Stimulated activated CD4-positive, alpha-beta T cell treated with anti-CD3 and anti-CD28 coated beads, Interleukin-2, amount 100 ng/mL, for 4 hours (primary cell): ENCODE data around the gene TSPAN1.
A peak's percentile ranks its signal among the peaks of the same experiment; 100 is the strongest.

Experiments used
- DNase-seq: peaks from one replicate; pipeline ENCODE4 v3.0.0-alpha.2; 2020; ENCODE audit warnings: low read depth

The TSPAN1 gene

GRCh38 chr1:46174448-46175231 is at the start of gene TSPAN1:
TSS of gene TSPAN1 (plus strand) at chr1:46175087. CDS start at chr1:46181108, 6,021 bp downstream.
- no peak for DNase-seq

- DNase-seq: no peak
Observed at GRCh38 chr1:46128344-46128743, 46.5 kb upstream of the TSPAN1 start.

GRCh38 chr1:46130121-46130520 is 44.8 kb upstream of the TSPAN1 start:
- DNase-seq: no peak

- no peak for DNase-seq
Observed at GRCh38 chr1:46130606-46131005, 44.3 kb upstream of the TSPAN1 start.

- DNase-seq: no peak
Observed at GRCh38 chr1:46131093-46131492, 43.8 kb upstream of the TSPAN1 start.

GRCh38 chr1:46131712-46132528 is 43.0 kb upstream of the TSPAN1 start:
- DNase-seq: no peak

- DNase-seq: peak; percentile 75
Observed at GRCh38 chr1:46132529-46133180, 42.2 kb upstream of the TSPAN1 start, which contains the start of gene PIK3R3. TSS of gene PIK3R3 (minus strand) at chr1:46132629. CDS start at chr1:46131952, 677 bp downstream.

GRCh38 chr1:46133181-46133658 is 41.7 kb upstream of the TSPAN1 start:
- no peak for DNase-seq

GRCh38 chr1:46133781-46134350 is 41.0 kb upstream of the TSPAN1 start:
- DNase-seq: no peak

- no peak for DNase-seq
Observed at GRCh38 chr1:46134660-46135331, 40.1 kb upstream of the TSPAN1 start.

- no peak for DNase-seq
Observed at GRCh38 chr1:46136711-46137110, 38.2 kb upstream of the TSPAN1 start.

GRCh38 chr1:46137916-46138315 is 37.0 kb upstream of the TSPAN1 start:
- no peak for DNase-seq

- DNase-seq: no peak
Observed at GRCh38 chr1:46148318-46148717, 26.6 kb upstream of the TSPAN1 start.

GRCh38 chr1:46150085-46150484 is 24.8 kb upstream of the TSPAN1 start:
- DNase-seq: no peak

GRCh38 chr1:46152016-46152415 is 22.9 kb upstream of the TSPAN1 start:
- no peak for DNase-seq

- DNase-seq: no peak
Observed at GRCh38 chr1:46153228-46153627, 21.7 kb upstream of the TSPAN1 start.

- DNase-seq: no peak
Observed at GRCh38 chr1:46153732-46154131, 21.2 kb upstream of the TSPAN1 start.

- DNase-seq: no peak
Observed at GRCh38 chr1:46157916-46158311, 17.0 kb upstream of the TSPAN1 start.

GRCh38 chr1:46158312-46159281 is 16.3 kb upstream of the TSPAN1 start:
- DNase-seq: no peak

- DNase-seq: no peak
Observed at GRCh38 chr1:46159516-46159915, 15.4 kb upstream of the TSPAN1 start.
